IMR-90 (cell line): ENCODE measurements around the gene PAPPA. TPM values are rescaled to one million over a fixed set of nuclear protein-coding genes. Genes with fewer than 3 reads are reported as not detected.

Source experiments
- ATAC-seq: fragments of 200-7000 bp; cut with Tn5 transposase; 2 replicates; pipeline ENCODE4 v1.9.1; 2020; ENCODE audit warnings: low read depth, mild to moderate bottlenecking, moderate library complexity
- BruUV-seq: library from RNA; stranded (reverse); fragments of 400-500 nt; replicated peaks from 2 replicates; lab custom pipeline; 2021; lab: Mats Ljungman, UMichigan
- CTCF ChIA-PET: fragments of 300-600 bp; formaldehyde crosslinking; extraction: SDS; loops from one replicate; lab custom pipeline; 2021; ENCODE audit warnings: antibody characterized with exemption; lab: Yijun Ruan, JAX
- POLR2A ChIA-PET: fragments of 300-600 bp; sonication (Branson Sonifier 250); formaldehyde crosslinking; loops from one replicate; lab custom pipeline; 2022; ENCODE audit warnings: antibody characterized with exemption; ENCODE audit not compliant: unreplicated experiment; lab: Charles Lee
- DNase-seq: peaks from one replicate; pipeline ENCODE4 v3.0.0; 2013
- H2AFZ ChIP-seq: replicated peaks from 2 replicates; pipeline ENCODE3; 2013; ENCODE audit warnings: low read length, mild to moderate bottlenecking; ENCODE audit not compliant: poor library complexity
- H2AK5ac ChIP-seq: 2 replicates; pipeline ENCODE4 v1.6.1; 2013; ENCODE audit warnings: low read depth, low read length, inconsistent platforms
- H2AK9ac ChIP-seq: replicated peaks from 2 replicates; pipeline ENCODE3; 2013; ENCODE audit warnings: mild to moderate bottlenecking, low read depth, low read length, moderate library complexity; ENCODE audit not compliant: poor library complexity
- H2BK120ac ChIP-seq: 2 replicates; pipeline ENCODE4 v1.6.1; 2013; ENCODE audit warnings: low read depth, low read length, inconsistent platforms
- H2BK15ac ChIP-seq: 3 replicates; pipeline ENCODE4 v1.6.1; 2013; ENCODE audit warnings: low read depth, low read length, inconsistent platforms
- H2BK20ac ChIP-seq: 2 replicates; pipeline ENCODE4 v1.6.1; 2013; ENCODE audit warnings: low read depth, mild to moderate bottlenecking, inconsistent platforms, low read length, moderate library complexity
- H2BK5ac ChIP-seq: 2 replicates; pipeline ENCODE4 v1.6.1; 2013; ENCODE audit warnings: mild to moderate bottlenecking, low read depth, low read length, inconsistent platforms; ENCODE audit not compliant: poor library complexity, severe bottlenecking
- H3K14ac ChIP-seq: replicated peaks from 2 replicates; pipeline ENCODE4 v1.6.1; 2013; ENCODE audit warnings: low read depth, low read length, inconsistent platforms
- H3K18ac ChIP-seq: 2 replicates; pipeline ENCODE4 v1.6.1; 2013; ENCODE audit warnings: low read depth, low read length, control low read depth
- H3K23ac ChIP-seq: 2 replicates; pipeline ENCODE4 v1.6.1; 2013; ENCODE audit warnings: low read depth, low read length, inconsistent platforms
- H3K27ac ChIP-seq: 2 replicates; pipeline ENCODE4 v1.5.1; 2013; ENCODE audit warnings: mild to moderate bottlenecking, control low read depth, low read length; ENCODE audit not compliant: insufficient read depth
- H3K27me3 ChIP-seq: 2 replicates; pipeline ENCODE4 v1.6.1; 2013; ENCODE audit warnings: low read length; ENCODE audit not compliant: control insufficient read depth, insufficient read depth
- H3K36me3 ChIP-seq: 2 replicates; pipeline ENCODE4 v1.6.1; 2013; ENCODE audit warnings: low read length, mixed read lengths; ENCODE audit not compliant: control insufficient read depth, insufficient read depth
- H3K4ac ChIP-seq: 2 replicates; pipeline ENCODE4 v1.6.1; 2013; ENCODE audit warnings: low read depth, low read length, inconsistent platforms
- H3K4me1 ChIP-seq: 2 replicates; pipeline ENCODE4 v1.6.1; 2013; ENCODE audit warnings: low read length, mixed read lengths; ENCODE audit not compliant: control insufficient read depth, insufficient read depth
- H3K4me2 ChIP-seq: 2 replicates; pipeline ENCODE4 v1.6.1; 2013; ENCODE audit warnings: low read depth, mild to moderate bottlenecking, control low read depth, low read length, moderate library complexity
- H3K4me3 ChIP-seq: 2 replicates; pipeline ENCODE4 v1.5.1; 2013; ENCODE audit warnings: low read depth, mild to moderate bottlenecking, control low read depth, low read length, moderate library complexity; ENCODE audit not compliant: insufficient read depth
- H3K56ac ChIP-seq: 2 replicates; pipeline ENCODE4 v1.6.1; 2013; ENCODE audit warnings: low read length, inconsistent platforms; ENCODE audit not compliant: insufficient read depth; ENCODE audit errors: extremely low read depth
- H3K79me1 ChIP-seq, 2 experiments: 2 replicates each; pipeline ENCODE4 v1.6.1; 2013; ENCODE audit warnings: low read length in 2 of 2, inconsistent platforms in 1 of 2, low read depth in 1 of 2
- H3K9ac ChIP-seq: 2 replicates; pipeline ENCODE4 v1.6.1; 2013; ENCODE audit warnings: low read depth, low read length, control low read depth
- H3K9me1 ChIP-seq: 2 replicates; pipeline ENCODE4 v1.6.1; 2013; ENCODE audit warnings: low read length, inconsistent platforms; ENCODE audit not compliant: insufficient read depth
- H3K9me3 ChIP-seq: 2 replicates; pipeline ENCODE4 v1.6.1; 2013; ENCODE audit warnings: low read length; ENCODE audit not compliant: control insufficient read depth, insufficient read depth
- H4K20me1 ChIP-seq: 2 replicates; pipeline ENCODE4 v1.6.1; 2013; ENCODE audit warnings: low read length, inconsistent platforms; ENCODE audit not compliant: insufficient read depth
- H4K5ac ChIP-seq: 2 replicates; pipeline ENCODE4 v1.6.1; 2013; ENCODE audit warnings: mild to moderate bottlenecking, low read depth, low read length, control low read depth
- H4K8ac ChIP-seq, 2 experiments: 2 replicates each; pipeline ENCODE4 v1.6.1; 2013; ENCODE audit warnings: low read depth in 2 of 2, low read length in 2 of 2, control low read depth in 1 of 2, inconsistent platforms in 1 of 2
- H4K91ac ChIP-seq: 2 replicates; pipeline ENCODE4 v1.6.1; 2013; ENCODE audit warnings: low read depth, low read length, inconsistent platforms; ENCODE audit not compliant: insufficient read depth
- CEBPB ChIP-seq: IDR thresholded peaks from 2 replicates; pipeline ENCODE4 v1.6.1; 2012; ENCODE audit warnings: low read depth, low read length, improper control_type of control experiment
- CHD1 ChIP-seq: IDR thresholded peaks from 2 replicates; pipeline ENCODE4 v1.6.1; 2012; ENCODE audit warnings: low read depth, low read length, improper control_type of control experiment
- FOS ChIP-seq: fragments of 150-350 bp; IDR thresholded peaks from 2 replicates; pipeline ENCODE4 v1.6.1; 2016; ENCODE audit warnings: low read depth, low read length
- MAZ ChIP-seq: IDR thresholded peaks from 2 replicates; pipeline ENCODE4 v1.6.1; 2012; ENCODE audit warnings: low read depth, mild to moderate bottlenecking, low read length, improper control_type of control experiment, moderate library complexity, borderline replicate concordance
- RCOR1 ChIP-seq: IDR thresholded peaks from 2 replicates; pipeline ENCODE4 v1.6.1; 2012; ENCODE audit warnings: mild to moderate bottlenecking, low read length, improper control_type of control experiment; ENCODE audit not compliant: insufficient replicate concordance
- USF2 ChIP-seq: fragments of 150-350 bp; IDR thresholded peaks from 2 replicates; pipeline ENCODE4 v1.6.1; 2017; ENCODE audit warnings: mild to moderate bottlenecking, antibody characterized with exemption, low read length, low read depth
- whole genome bisulfite sequencing, 2 experiments: methylation state at CpG; one replicate each; pipeline versions ENCODE4 v1.1.5 to v1.1.7; 2013; ENCODE audit warnings: missing lambda C conversion rate in 2 of 2; ENCODE audit not compliant: insufficient read length in 1 of 2; ENCODE audit errors: extremely low coverage in 2 of 2; 5-methylcytosine and 5-hydroxymethylcytosine counted together
- dilution Hi-C: fragments of 300-500 bp; cut with HindIII; formaldehyde crosslinking; loops from one replicate; pipeline ENCODE4 v1.14.3; 2018; ENCODE audit warnings: low sequenced_read_pairs; ENCODE audit not compliant: unreplicated experiment
- in situ Hi-C: fragments of 300-500 bp; cut with MboI; formaldehyde crosslinking; loops from 3 replicates; pipeline ENCODE4 v1.14.3; 2019; ENCODE audit warnings: low sequenced_read_pairs, inconsistent platforms, mixed read lengths
- intact Hi-C: fragments of 100-400 bp; cut with micrococcal nuclease; formaldehyde crosslinking; loops from 2 replicates; pipeline ENCODE4 v1.10.0; 2022
- polyA plus RNA-seq, 3 experiments: library from polyadenylated mRNA; depleted of rRNA; stranded (reverse); fragments of >200 nt; gene quantifications; 2 replicates each; pipeline ENCODE4 v1.2.3, GENCODE V29; 2012; ENCODE audit warnings: low replicate concordance in 1 of 3
- total RNA-seq: library from RNA; depleted of rRNA; stranded (reverse); fragments of >200 nt; gene quantifications from 2 replicates; pipeline ENCODE4 v1.2.3, GENCODE V29; 2012
- TF ChIP-seq, protein P1 (sequence below): conservative IDR thresholded peaks from 2 replicates; pipeline ENCODE4 v1.5.1; 2012; ENCODE audit warnings: mild to moderate bottlenecking, low read depth, low read length, improper control_type of control experiment

PAPPA gene
- total and polyA plus RNA-seq, 2 of the 4 experiments (the other 2 are of a cell fraction): 8.3 to 12.4 TPM

DNA sequence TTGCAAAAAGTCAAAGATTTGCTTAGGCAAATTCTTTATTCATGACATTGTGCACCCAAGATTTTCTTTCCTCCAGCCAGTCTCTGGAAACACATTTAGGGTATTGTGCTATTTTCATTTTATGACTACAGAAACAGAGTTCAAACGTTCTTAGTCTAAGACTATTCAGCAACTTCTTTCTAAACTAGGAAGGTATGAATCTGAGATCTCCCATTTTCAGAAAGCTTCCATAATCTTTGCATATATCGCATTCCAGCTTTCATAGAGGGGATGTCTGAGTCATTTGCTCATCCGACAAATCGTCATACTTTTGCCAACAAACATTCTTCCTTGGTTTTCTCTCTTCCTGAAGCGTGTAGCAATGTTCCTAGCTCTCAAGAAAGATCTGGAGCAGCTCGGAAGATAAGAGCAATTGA lies 1.6 kb upstream of the PAPPA start:
- Histone ChIP-seq H3K79me1 (peaks cover 3 to 28% of the 10 kb centered on the region in 2 experiments; a peak in 3 of 4 replicates), H3K4me3 (no peak overlapping the region; the same call in 1 of the 2 replicates), H3K9ac (no peak overlapping the region), H3K27me3 (no peaks in the 10 kb centered on the region), H2BK5ac (peak overlapping the region; percentile 99), H4K91ac (peak overlapping the region; percentile 82; the same call in 1 of the 2 replicates), H3K36me3 (no peaks in the 10 kb centered on the region; the same call in 1 of the 2 replicates), H2AK9ac (no peak overlapping the region), H3K4ac (peak overlapping the region; percentile 78; the same call in 1 of the 2 replicates), H3K23ac (peak overlapping the region; percentile 57), H3K4me1 (peaks cover 8% of the 10 kb centered on the region), H2BK15ac (peak overlapping the region; percentile 40; the same call in 2 of the 3 replicates), H3K14ac (peak overlapping the region; percentile 56; the same call in 1 of the 2 replicates), H4K8ac (peak overlapping the region; percentile 37 to 60; a peak in 2 of 4 replicates), H3K18ac (peak overlapping the region; percentile 98), H2BK20ac (peak overlapping the region; percentile 92), H3K4me2 (peak overlapping the region; percentile 87), H4K20me1 (no peaks in the 10 kb centered on the region), H2AK5ac (no peak overlapping the region), H3K9me3 (no peaks in the 10 kb centered on the region), H3K56ac (0 out of 2 replicates have a peak overlapping the region, but pooled peaks have one; percentile 78), H3K27ac (peak overlapping the region; percentile 56; the same call in 1 of the 2 replicates), H4K5ac (peak overlapping the region; percentile 98; the same call in 1 of the 2 replicates), H2AFZ (no peak overlapping the region), H3K9me1 (no peaks in the 10 kb centered on the region), H2BK120ac (peak overlapping the region; percentile 89)
- in situ Hi-C loops (loop anchor here (10.0 kb wide), 3 partner anchors 423 to 557 kb away; no protein-coding TSS in a partner anchor), intact Hi-C loops (loop anchor here (1.0 to 10.0 kb wide), 9 partner anchors 50 to 493 kb away; no protein-coding TSS in a partner anchor), dilution Hi-C loops (no loop called here)
- no TSS peak for BruUV-seq
- TF ChIP-seq RCOR1: no peak
- TF ChIP-seq FOS: 0 out of 2 replicates have a peak, but pooled peaks have one; percentile 32
- TF ChIP-seq CEBPB: peak; percentile 82
- TF ChIP-seq, protein P1, sequence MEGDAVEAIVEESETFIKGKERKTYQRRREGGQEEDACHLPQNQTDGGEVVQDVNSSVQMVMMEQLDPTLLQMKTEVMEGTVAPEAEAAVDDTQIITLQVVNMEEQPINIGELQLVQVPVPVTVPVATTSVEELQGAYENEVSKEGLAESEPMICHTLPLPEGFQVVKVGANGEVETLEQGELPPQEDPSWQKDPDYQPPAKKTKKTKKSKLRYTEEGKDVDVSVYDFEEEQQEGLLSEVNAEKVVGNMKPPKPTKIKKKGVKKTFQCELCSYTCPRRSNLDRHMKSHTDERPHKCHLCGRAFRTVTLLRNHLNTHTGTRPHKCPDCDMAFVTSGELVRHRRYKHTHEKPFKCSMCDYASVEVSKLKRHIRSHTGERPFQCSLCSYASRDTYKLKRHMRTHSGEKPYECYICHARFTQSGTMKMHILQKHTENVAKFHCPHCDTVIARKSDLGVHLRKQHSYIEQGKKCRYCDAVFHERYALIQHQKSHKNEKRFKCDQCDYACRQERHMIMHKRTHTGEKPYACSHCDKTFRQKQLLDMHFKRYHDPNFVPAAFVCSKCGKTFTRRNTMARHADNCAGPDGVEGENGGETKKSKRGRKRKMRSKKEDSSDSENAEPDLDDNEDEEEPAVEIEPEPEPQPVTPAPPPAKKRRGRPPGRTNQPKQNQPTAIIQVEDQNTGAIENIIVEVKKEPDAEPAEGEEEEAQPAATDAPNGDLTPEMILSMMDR: no peak
- TF ChIP-seq USF2: no peak
- no peak for TF ChIP-seq MAZ
- TF ChIP-seq CHD1: no peak
- WGBS, 2 experiments: no CpG with 5 or more reads among the region's 6 CpGs
- DNase-seq (peak; percentile 94), ATAC-seq (peak; percentile 25)
- ChIA-PET POLR2A (interaction anchor here (1.3 to 2.9 kb wide), 3 partner anchors 125 to 208 kb away, joined by 3 to 22 read pairs (median 7); no protein-coding TSS in a partner anchor), CTCF (interaction anchor here (0.6 to 1.9 kb wide), 14 partner anchors 8 to 559 kb away, joined by 3 to 11 read pairs (median 4); no protein-coding TSS in a partner anchor)
